WTC11 (cell line): ENCODE results near the gene RAI1. TPM values are rescaled to one million over a fixed set of nuclear protein-coding genes. Genes with fewer than 3 reads are reported as not detected.

Source experiments
- ATAC-seq: fragments of 200-7000 bp; cut with Tn5 transposase; 2 replicates; pipeline ENCODE4 v1.10.0; 2021; ENCODE audit warnings: mild to moderate bottlenecking, moderate library complexity
- CTCF ChIA-PET: fragments of 300-600 bp; sonication (Branson Sonifier 250); formaldehyde crosslinking; loops from one replicate; lab custom pipeline; 2021; ENCODE audit warnings: antibody characterized with exemption; lab: Charles Lee
- POLR2A ChIA-PET: fragments of 350-600 bp; sonication (Branson Sonifier 250); formaldehyde crosslinking; loops from one replicate; lab custom pipeline; 2021; ENCODE audit warnings: antibody characterized with exemption; lab: Charles Lee
- DNase-seq: peaks from one replicate; pipeline ENCODE4 v3.0.0; 2021; ENCODE audit warnings: low spot score
- H3K27ac Mint-ChIP-seq: 2 replicates; pipeline ENCODE4 v1.8.0; 2021; ENCODE audit warnings: mixed read lengths
- H3K27me3 Mint-ChIP-seq: 2 replicates; pipeline ENCODE4 v1.8.0; 2021; ENCODE audit warnings: low read depth, mild to moderate bottlenecking, moderate library complexity, mixed read lengths
- H3K36me3 Mint-ChIP-seq: 2 replicates; pipeline ENCODE4 v1.8.0; 2021; ENCODE audit warnings: mixed read lengths
- H3K4me1 Mint-ChIP-seq: 2 replicates; pipeline ENCODE4 v1.8.0; 2022; ENCODE audit warnings: mixed read lengths
- H3K4me3 Mint-ChIP-seq: 2 replicates; pipeline ENCODE4 v1.8.0; 2021; ENCODE audit warnings: mild to moderate bottlenecking, moderate library complexity, mixed read lengths
- H3K9me3 Mint-ChIP-seq: 2 replicates; pipeline ENCODE4 v1.8.0; 2021; ENCODE audit warnings: mixed read lengths
- ARID4B ChIP-seq: sonication (generic); formaldehyde crosslinking; IDR thresholded peaks from 2 replicates; pipeline ENCODE4 v1.8.0; 2023; ENCODE audit warnings: missing genetic modification reagents, mild to moderate bottlenecking, borderline replicate concordance
- CDX4 ChIP-seq: fragments of 250-450 bp; sonication (Bioruptor Pico); IDR thresholded peaks from 2 replicates; pipeline ENCODE4 v1.9.0; 2021; ENCODE audit warnings: moderate library complexity, mild to moderate bottlenecking, inconsistent platforms, borderline replicate concordance
- E2F5 ChIP-seq: sonication (generic); formaldehyde crosslinking; IDR thresholded peaks from 2 replicates; pipeline ENCODE4 v1.8.1; 2022; ENCODE audit warnings: mild to moderate bottlenecking, moderate library complexity, missing genetic modification reagents
- ELF4 ChIP-seq: sonication (generic); formaldehyde crosslinking; IDR thresholded peaks from 2 replicates; pipeline ENCODE4 v1.8.1; 2022; ENCODE audit warnings: low read depth, mild to moderate bottlenecking, moderate library complexity, missing genetic modification reagents
- GRHL2 ChIP-seq: fragments of 250-450 bp; sonication (Bioruptor Pico); IDR thresholded peaks from 2 replicates; pipeline ENCODE4 v1.8.0; 2022; ENCODE audit warnings: mild to moderate bottlenecking, moderate library complexity; ENCODE audit not compliant: insufficient replicate concordance, severe bottlenecking
- HMGA2 ChIP-seq: fragments of 250-450 bp; sonication (Bioruptor Pico); IDR thresholded peaks from 2 replicates; pipeline ENCODE4 v1.4.0; 2021; ENCODE audit warnings: mild to moderate bottlenecking, moderate library complexity
- MLX ChIP-seq: sonication (generic); formaldehyde crosslinking; IDR thresholded peaks from 2 replicates; pipeline ENCODE4 v1.8.1; 2023; ENCODE audit warnings: mild to moderate bottlenecking, missing genetic modification reagents, moderate library complexity
- MXD4 ChIP-seq: fragments of 250-450 bp; sonication (Bioruptor Pico); IDR thresholded peaks from 2 replicates; pipeline ENCODE4 v1.8.0; 2021; ENCODE audit warnings: mild to moderate bottlenecking, moderate library complexity, borderline replicate concordance
- NFE2L1 ChIP-seq: sonication (generic); formaldehyde crosslinking; IDR thresholded peaks from 2 replicates; pipeline ENCODE4 v1.8.1; 2023; ENCODE audit warnings: missing genetic modification reagents
- NFYB ChIP-seq: sonication (generic); formaldehyde crosslinking; conservative IDR thresholded peaks from 2 replicates; pipeline ENCODE4 v1.8.0; 2022; ENCODE audit warnings: low read depth, missing genetic modification reagents
- NR1H2 ChIP-seq: sonication (generic); formaldehyde crosslinking; IDR thresholded peaks from 2 replicates; pipeline ENCODE4 v1.9.0; 2021; ENCODE audit warnings: mild to moderate bottlenecking, moderate library complexity, missing genetic modification reagents
- RELA ChIP-seq: sonication (generic); formaldehyde crosslinking; IDR thresholded peaks from 2 replicates; pipeline ENCODE4 v1.8.1; 2022; ENCODE audit warnings: missing genetic modification reagents, mild to moderate bottlenecking, borderline replicate concordance
- SMAD3 ChIP-seq: sonication (generic); formaldehyde crosslinking; IDR thresholded peaks from 2 replicates; pipeline ENCODE4 v1.8.0; 2022; ENCODE audit warnings: missing genetic modification reagents, mild to moderate bottlenecking, borderline replicate concordance
- USF2 ChIP-seq: sonication (generic); formaldehyde crosslinking; IDR thresholded peaks from 2 replicates; pipeline ENCODE4 v1.8.1; 2023; ENCODE audit warnings: mild to moderate bottlenecking, missing genetic modification reagents, moderate library complexity
- ZNF121 ChIP-seq: sonication (generic); formaldehyde crosslinking; IDR thresholded peaks from 2 replicates; pipeline ENCODE4 v1.8.0; 2023; ENCODE audit warnings: missing genetic modification reagents
- ZNF232 ChIP-seq: sonication (generic); formaldehyde crosslinking; IDR thresholded peaks from 2 replicates; pipeline ENCODE4 v1.8.0; 2022; ENCODE audit warnings: mild to moderate bottlenecking, missing genetic modification reagents
- ZNF425 ChIP-seq: fragments of 250-450 bp; sonication (Bioruptor Pico); conservative IDR thresholded peaks from 2 replicates; pipeline ENCODE4 v1.9.0; 2021; ENCODE audit warnings: mild to moderate bottlenecking
- total RNA-seq: library from RNA; stranded (reverse); gene quantifications from 3 replicates; pipeline ENCODE4 v1.2.3, GENCODE V29; 2021
- TF ChIP-seq, protein P1 (sequence below): sonication (generic); formaldehyde crosslinking; IDR thresholded peaks from 2 replicates; pipeline ENCODE4 v1.8.1; 2022; ENCODE audit warnings: low read depth, mild to moderate bottlenecking, moderate library complexity, missing genetic modification reagents, borderline replicate concordance
- TF ChIP-seq, protein P2 (sequence below): sonication (generic); formaldehyde crosslinking; IDR thresholded peaks from 2 replicates; pipeline ENCODE4 v1.8.1; 2022; ENCODE audit warnings: low read depth, missing genetic modification reagents, borderline replicate concordance
- TF ChIP-seq, protein P3 (sequence below): sonication (generic); formaldehyde crosslinking; IDR thresholded peaks from 2 replicates; pipeline ENCODE4 v1.8.0; 2023; ENCODE audit warnings: missing genetic modification reagents

The RAI1 gene
- total RNA-seq, 1 experiment from 2014 or later = 12.7 TPM

GRCh38 chr17:17847726-17848125, 166.5 kb downstream of the RAI1 start (continued):
- TF ChIP-seq, protein P1, sequence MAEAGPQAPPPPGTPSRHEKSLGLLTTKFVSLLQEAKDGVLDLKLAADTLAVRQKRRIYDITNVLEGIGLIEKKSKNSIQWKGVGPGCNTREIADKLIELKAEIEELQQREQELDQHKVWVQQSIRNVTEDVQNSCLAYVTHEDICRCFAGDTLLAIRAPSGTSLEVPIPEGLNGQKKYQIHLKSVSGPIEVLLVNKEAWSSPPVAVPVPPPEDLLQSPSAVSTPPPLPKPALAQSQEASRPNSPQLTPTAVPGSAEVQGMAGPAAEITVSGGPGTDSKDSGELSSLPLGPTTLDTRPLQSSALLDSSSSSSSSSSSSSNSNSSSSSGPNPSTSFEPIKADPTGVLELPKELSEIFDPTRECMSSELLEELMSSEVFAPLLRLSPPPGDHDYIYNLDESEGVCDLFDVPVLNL (CRISPR knock-in tag) = no peak
- no peak for TF ChIP-seq ELF4 (CRISPR knock-in tag)

- H3K27ac Mint-ChIP-seq = no peak overlapping the region
- ATAC-seq = no peak
- H3K27me3 Mint-ChIP-seq = peaks cover 3% of the 10 kb centered on the region; the same call in 1 of the 2 replicates
- H3K4me1 Mint-ChIP-seq = peaks cover 47% of the 10 kb centered on the region
- DNase-seq = no peak
- TF ChIP-seq MLX = no peak
- TF ChIP-seq CDX4 (CRISPR knock-in tag) = no peak
- TF ChIP-seq ARID4B (CRISPR knock-in tag) = no peak
- no peak for TF ChIP-seq ZNF425 (CRISPR knock-in tag)
- TF ChIP-seq HMGA2 = no peak
- TF ChIP-seq, protein P2, sequence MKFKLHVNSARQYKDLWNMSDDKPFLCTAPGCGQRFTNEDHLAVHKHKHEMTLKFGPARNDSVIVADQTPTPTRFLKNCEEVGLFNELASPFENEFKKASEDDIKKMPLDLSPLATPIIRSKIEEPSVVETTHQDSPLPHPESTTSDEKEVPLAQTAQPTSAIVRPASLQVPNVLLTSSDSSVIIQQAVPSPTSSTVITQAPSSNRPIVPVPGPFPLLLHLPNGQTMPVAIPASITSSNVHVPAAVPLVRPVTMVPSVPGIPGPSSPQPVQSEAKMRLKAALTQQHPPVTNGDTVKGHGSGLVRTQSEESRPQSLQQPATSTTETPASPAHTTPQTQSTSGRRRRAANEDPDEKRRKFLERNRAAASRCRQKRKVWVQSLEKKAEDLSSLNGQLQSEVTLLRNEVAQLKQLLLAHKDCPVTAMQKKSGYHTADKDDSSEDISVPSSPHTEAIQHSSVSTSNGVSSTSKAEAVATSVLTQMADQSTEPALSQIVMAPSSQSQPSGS (CRISPR knock-in tag) = no peak
- no peak for TF ChIP-seq USF2 (CRISPR knock-in tag)
- no peak for TF ChIP-seq NR1H2 (CRISPR knock-in tag)
- no peak for TF ChIP-seq SMAD3 (CRISPR knock-in tag)
- TF ChIP-seq GRHL2 (CRISPR knock-in tag) = no peak
- TF ChIP-seq ZNF232 = no peak
- no peak for TF ChIP-seq ZNF121 (CRISPR knock-in tag)
- TF ChIP-seq MXD4 (CRISPR knock-in tag) = no peak
- no peak for TF ChIP-seq E2F5 (CRISPR knock-in tag)
- no peak for TF ChIP-seq NFE2L1 (CRISPR knock-in tag)
- TF ChIP-seq, protein P3, sequence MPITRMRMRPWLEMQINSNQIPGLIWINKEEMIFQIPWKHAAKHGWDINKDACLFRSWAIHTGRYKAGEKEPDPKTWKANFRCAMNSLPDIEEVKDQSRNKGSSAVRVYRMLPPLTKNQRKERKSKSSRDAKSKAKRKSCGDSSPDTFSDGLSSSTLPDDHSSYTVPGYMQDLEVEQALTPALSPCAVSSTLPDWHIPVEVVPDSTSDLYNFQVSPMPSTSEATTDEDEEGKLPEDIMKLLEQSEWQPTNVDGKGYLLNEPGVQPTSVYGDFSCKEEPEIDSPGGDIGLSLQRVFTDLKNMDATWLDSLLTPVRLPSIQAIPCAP (CRISPR knock-in tag) = no peak
- no peak for TF ChIP-seq RELA (CRISPR knock-in tag)
- TF ChIP-seq NFYB (CRISPR knock-in tag) = no peak
- TF ChIP-seq, all 79 proteins: peak for 0
- H3K4me3 Mint-ChIP-seq = no peak overlapping the region
- CTCF ChIA-PET = interaction anchor here (0.8 to 1.8 kb wide), 6 partner anchors 10 to 107 kb away, joined by 3 to 5 read pairs (median 4); partner anchors contain the start of gene SREBF1
- POLR2A ChIA-PET = interaction anchor here (1.6 kb wide), 1 partner anchor 12 kb away, joined by 5 read pairs; no protein-coding TSS in a partner anchor
- no peaks in the 10 kb centered on the region for H3K36me3 Mint-ChIP-seq
- no peaks in the 10 kb centered on the region for H3K9me3 Mint-ChIP-seq
Measured at GRCh38 chr17:17848311-17849082, 167.2 kb downstream of the RAI1 start.
